Measurements from ENCODE around the gene DCLRE1B.

Gene DCLRE1B

GRCh38 chr1:113858982-113859381, 46.1 kb upstream of the DCLRE1B start:
- TF ChIP-seq, protein P1, sequence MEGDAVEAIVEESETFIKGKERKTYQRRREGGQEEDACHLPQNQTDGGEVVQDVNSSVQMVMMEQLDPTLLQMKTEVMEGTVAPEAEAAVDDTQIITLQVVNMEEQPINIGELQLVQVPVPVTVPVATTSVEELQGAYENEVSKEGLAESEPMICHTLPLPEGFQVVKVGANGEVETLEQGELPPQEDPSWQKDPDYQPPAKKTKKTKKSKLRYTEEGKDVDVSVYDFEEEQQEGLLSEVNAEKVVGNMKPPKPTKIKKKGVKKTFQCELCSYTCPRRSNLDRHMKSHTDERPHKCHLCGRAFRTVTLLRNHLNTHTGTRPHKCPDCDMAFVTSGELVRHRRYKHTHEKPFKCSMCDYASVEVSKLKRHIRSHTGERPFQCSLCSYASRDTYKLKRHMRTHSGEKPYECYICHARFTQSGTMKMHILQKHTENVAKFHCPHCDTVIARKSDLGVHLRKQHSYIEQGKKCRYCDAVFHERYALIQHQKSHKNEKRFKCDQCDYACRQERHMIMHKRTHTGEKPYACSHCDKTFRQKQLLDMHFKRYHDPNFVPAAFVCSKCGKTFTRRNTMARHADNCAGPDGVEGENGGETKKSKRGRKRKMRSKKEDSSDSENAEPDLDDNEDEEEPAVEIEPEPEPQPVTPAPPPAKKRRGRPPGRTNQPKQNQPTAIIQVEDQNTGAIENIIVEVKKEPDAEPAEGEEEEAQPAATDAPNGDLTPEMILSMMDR (IDR thresholded peaks at IDR 0.05; ENCODE audit: borderline replicate concordance, control extremely low read depth, extremely low read depth, insufficient read depth, missing control alignments) = no peak
- in situ Hi-C loops (cut with MboI; ENCODE audit: low sequenced_read_pairs, unreplicated experiment) = no loop called here
- no peak for DNase-seq (ENCODE audit: low spot score)

GRCh38 chr1:113859478-113860175, 45.5 kb upstream of the DCLRE1B start:
- TF ChIP-seq, protein P1 (IDR thresholded peaks at IDR 0.05; ENCODE audit: borderline replicate concordance, control extremely low read depth, extremely low read depth, insufficient read depth, missing control alignments) = no peak
- no peak for DNase-seq (ENCODE audit: low spot score)
- in situ Hi-C loops (cut with MboI; ENCODE audit: low sequenced_read_pairs, unreplicated experiment) = no loop called here

- no peak for DNase-seq (ENCODE audit: low spot score)
- TF ChIP-seq, protein P1 (IDR thresholded peaks at IDR 0.05; ENCODE audit: borderline replicate concordance, control extremely low read depth, extremely low read depth, insufficient read depth, missing control alignments) = no peak
Measured at GRCh38 chr1:113860891-113861290, 44.2 kb upstream of the DCLRE1B start.

GRCh38 chr1:113861641-113862040, 43.5 kb upstream of the DCLRE1B start:
- no peak for DNase-seq (ENCODE audit: low spot score)
- TF ChIP-seq, protein P1 (IDR thresholded peaks at IDR 0.05; ENCODE audit: borderline replicate concordance, control extremely low read depth, extremely low read depth, insufficient read depth, missing control alignments) = no peak

More at GRCh38 chr1:113860891-113861290, 44.2 kb upstream of the DCLRE1B start:
- in situ Hi-C loops (cut with MboI; ENCODE audit: low sequenced_read_pairs, unreplicated experiment) = no loop called here

DNA sequence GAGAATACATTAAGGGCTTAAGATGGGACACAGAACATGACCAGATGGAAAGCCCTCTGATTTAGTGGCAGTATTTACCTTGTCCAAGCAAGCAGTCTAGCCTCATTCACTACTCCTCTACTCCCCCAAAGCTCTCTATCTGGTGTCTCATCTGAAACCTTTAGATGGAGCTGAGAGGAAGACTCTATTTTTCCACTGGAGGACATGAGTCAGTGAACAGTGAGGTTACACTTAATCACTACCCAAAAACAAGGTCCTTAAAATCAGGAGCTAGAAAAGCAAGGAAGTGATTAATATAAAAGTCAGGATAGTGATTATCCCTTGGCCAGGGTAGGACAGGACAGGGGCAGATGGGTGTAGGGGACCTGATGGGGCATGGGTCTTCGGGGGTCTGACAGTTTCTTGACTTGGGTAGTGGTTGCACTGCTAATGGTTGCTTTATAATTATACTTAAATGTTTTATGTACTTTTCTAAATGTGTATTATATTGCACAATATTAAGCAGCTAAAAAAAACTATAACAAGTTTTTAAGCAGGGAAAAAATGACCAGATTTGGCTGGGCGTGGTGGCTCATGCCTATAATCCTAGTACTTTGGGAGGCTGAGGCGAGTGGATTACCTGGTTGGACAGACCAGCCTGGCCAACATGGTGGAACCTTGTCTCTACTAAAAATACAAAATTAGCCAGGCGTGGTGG, 36.6 kb upstream of the DCLRE1B start:
- in situ Hi-C loops (cut with MboI; ENCODE audit: low sequenced_read_pairs, unreplicated experiment) = no loop called here

More at GRCh38 chr1:113861641-113862040, 43.5 kb upstream of the DCLRE1B start:
- in situ Hi-C loops (cut with MboI; ENCODE audit: low sequenced_read_pairs, unreplicated experiment) = no loop called here

DNA sequence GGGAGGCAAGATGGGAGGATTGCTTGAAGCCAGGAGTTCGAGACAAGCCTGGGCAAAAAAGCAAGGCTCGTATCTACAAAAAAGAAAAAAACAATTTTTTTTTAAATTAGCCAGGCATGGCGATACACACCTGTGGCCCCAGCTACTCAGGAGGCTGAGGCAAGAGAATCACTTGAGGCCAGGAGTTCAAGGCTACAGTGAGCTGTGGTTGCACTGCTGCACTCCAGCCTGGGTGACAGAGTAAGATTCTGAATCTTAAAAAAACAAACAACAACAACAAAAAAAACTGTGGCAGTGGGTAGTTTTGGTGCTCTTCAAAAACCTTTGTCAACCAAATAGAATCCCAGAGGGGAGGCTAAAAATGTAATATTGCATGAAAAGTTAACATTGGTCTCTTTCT, 34.3 kb upstream of the DCLRE1B start:
- no peak for DNase-seq (ENCODE audit: low spot score)
- in situ Hi-C loops (cut with MboI; ENCODE audit: low sequenced_read_pairs, unreplicated experiment) = no loop called here
- TF ChIP-seq, protein P1 (IDR thresholded peaks at IDR 0.05; ENCODE audit: borderline replicate concordance, control extremely low read depth, extremely low read depth, insufficient read depth, missing control alignments) = no peak

More for the DNA sequence above, 36.6 kb upstream of the DCLRE1B start:
- no peak for DNase-seq (ENCODE audit: low spot score)
- TF ChIP-seq, protein P1 (IDR thresholded peaks at IDR 0.05; ENCODE audit: borderline replicate concordance, control extremely low read depth, extremely low read depth, insufficient read depth, missing control alignments) = no peak

Measured in GM13976 (cell line).